AG10803 (cell line): Measurements from ENCODE around the gene DLG2.
"Not testable (repeated sequence)": the region's sequence is repeated elsewhere in the genome, so short reads cannot be mapped to it uniquely, and the experiment has no call there.

Experiments used
- DNase-seq: peaks from one replicate; pipeline ENCODE4 v3.0.0; 2010; ENCODE audit warnings: low read depth
- H3K4me3 ChIP-seq: 2 replicates; pipeline ENCODE4 v1.5.1; 2011; ENCODE audit warnings: mild to moderate bottlenecking, low read length, control low read depth
- TF ChIP-seq, protein P1 (sequence below): conservative IDR thresholded peaks from 2 replicates; pipeline ENCODE4 v1.5.1; 2011; ENCODE audit warnings: mild to moderate bottlenecking, low read length, control low read depth, inconsistent platforms

DLG2 gene

DNA sequence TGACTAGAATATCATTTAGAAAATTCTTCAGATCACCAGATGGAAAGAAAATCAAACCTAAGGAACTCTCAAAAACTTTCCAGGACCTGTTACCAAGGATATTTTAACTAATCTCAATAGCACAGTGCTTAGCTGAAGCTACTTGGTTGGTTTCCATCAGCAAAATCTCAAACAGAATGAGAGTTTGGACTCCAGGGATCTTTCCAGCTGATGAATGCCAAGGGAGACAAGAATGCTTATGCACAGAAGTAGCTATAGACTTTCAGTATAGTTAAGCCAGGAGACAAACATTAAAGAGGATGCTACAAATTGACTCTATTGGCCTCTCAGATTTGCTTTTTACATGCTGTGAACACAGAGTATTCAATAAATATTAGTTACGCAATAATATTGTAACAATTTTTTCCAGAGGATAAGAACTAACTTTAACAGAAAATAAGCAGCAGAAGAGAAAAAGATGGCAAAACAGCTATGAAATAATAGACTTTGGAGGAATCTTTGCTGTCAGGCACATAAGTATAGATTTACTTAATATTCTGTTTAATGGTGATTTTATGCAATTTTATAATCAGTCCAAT, 331.4 kb downstream of the DLG2 start:
- TF ChIP-seq, protein P1, sequence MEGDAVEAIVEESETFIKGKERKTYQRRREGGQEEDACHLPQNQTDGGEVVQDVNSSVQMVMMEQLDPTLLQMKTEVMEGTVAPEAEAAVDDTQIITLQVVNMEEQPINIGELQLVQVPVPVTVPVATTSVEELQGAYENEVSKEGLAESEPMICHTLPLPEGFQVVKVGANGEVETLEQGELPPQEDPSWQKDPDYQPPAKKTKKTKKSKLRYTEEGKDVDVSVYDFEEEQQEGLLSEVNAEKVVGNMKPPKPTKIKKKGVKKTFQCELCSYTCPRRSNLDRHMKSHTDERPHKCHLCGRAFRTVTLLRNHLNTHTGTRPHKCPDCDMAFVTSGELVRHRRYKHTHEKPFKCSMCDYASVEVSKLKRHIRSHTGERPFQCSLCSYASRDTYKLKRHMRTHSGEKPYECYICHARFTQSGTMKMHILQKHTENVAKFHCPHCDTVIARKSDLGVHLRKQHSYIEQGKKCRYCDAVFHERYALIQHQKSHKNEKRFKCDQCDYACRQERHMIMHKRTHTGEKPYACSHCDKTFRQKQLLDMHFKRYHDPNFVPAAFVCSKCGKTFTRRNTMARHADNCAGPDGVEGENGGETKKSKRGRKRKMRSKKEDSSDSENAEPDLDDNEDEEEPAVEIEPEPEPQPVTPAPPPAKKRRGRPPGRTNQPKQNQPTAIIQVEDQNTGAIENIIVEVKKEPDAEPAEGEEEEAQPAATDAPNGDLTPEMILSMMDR, result no peak
- H3K4me3 ChIP-seq, result no peak overlapping the region
- DNase-seq, result no peak

DNA sequence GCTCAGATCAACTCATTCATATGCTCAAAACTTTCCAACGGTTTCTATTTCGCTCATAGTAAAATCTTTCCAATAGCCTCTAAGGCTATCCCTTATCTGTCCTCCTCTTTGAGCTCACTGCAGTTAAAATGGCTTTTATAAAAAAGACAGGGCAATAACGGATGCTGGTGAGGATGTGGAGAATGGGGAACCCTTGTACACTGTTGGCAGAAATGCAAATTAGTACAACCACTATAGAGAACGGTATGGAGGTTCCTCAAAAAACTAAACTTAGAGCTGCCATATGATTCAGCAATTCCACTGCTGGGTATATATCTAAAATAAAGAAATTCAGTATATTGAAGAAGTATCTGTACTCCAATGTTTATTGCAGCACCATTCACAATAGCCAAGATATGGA, 345.6 kb downstream of the DLG2 start:
- TF ChIP-seq, protein P1, result no peak
- H3K4me3 ChIP-seq, result no peak overlapping the region
- no peak for DNase-seq

DNA sequence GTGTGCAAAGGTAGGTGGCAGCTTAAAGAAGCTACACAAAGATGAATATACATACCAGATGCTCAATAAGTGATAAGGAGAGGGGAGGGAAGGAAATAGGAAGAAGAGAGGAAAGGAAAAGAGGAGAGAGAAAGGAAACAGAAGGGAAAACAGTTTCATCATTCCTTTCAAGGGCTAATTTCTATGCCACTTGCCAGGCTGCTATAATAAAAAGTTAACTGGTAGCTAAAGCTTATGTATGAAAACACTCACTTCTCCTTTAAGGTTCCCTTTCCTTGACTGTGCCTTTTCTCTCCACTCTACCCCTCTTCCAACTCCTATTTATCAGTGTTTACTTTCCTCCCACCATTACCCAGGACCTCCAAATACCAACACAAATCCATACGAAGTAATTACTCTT, 347.9 kb downstream of the DLG2 start:
- no peak for DNase-seq

DNA sequence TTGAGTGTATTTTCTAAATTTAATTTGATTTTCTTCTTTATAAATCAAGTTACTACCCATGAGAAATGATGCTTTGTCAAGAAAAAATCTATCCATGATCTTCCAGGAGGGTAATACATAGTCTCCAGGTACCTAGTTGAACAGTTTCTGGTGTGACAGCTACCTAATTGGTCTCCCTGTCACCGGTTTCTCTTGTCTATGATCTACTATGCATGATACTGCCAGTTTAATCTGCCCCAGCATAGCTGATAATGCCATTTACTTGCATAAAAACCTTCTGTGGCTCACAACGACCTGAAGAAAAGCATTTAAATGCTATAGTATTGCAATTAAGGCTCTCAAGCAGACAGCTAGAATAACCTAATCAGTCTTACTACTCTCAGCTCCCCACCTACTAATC, 349.5 kb downstream of the DLG2 start:
- no peak for DNase-seq
- H3K4me3 ChIP-seq, result no peak overlapping the region
- TF ChIP-seq, protein P1, result no peak

More for the DNA sequence above, 347.9 kb downstream of the DLG2 start:
- no peak overlapping the region for H3K4me3 ChIP-seq
- TF ChIP-seq, protein P1, result no peak

DNA sequence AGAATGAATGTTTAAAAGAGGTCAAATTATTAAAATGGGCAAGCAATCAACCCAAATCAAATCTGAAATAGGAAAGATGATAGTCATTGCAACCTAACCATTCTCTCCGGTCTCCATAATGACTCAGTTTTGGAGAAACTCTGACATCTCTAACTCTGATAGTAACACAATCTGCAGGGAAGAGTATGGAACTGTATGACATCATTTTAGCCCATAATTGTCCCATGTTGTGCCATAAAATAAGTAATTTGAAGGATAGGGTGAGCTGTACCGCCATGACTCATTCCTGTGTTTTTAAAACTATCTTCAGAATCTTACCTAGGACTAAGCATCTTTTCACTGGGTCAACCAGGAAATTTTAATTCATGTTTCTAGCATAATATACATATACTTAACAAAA, 350.8 kb downstream of the DLG2 start:
- no peak overlapping the region for H3K4me3 ChIP-seq
- DNase-seq, result no peak
- TF ChIP-seq, protein P1, result no peak

DNA sequence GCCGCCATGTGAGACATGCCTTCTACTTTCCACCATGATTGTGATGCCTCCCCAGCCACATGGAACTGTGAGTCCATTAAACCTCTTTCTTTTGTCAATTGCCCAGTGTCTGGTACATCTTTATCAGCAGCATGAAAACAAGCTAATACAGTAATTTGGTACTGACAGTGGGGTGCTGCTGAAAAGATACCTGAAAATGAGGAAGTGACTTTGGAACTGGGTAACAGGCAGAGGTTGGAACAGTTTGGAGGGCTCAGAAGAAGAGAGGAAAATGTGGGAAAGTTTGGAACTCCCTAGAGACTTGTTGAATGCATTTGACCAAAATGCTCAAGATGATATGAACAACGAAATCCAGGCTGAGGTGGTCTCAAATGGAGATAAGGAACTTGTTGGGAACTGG, 356.8 kb downstream of the DLG2 start:
- H3K4me3 ChIP-seq, DNase-seq: not testable (repeated sequence)

DNA sequence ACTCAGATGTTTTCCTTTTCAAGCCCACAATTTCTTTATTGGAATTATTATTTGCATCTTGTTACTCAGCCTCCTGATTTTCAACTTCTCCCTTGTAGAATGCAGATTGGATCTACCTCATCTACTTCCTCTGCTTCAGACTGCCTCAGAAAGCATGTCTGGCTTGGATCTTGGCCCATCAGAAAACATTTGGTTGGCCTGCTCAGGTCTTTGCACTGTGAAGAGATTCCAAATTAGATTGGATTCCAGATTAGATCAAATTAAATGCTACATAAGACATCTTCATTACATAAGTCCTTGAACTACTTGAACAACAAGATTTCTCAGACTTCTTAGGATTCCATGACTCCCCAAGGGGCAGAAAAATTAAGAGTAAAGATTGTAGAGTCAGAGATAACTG, 358.0 kb downstream of the DLG2 start:
- DNase-seq, result no peak
- TF ChIP-seq, protein P1, result no peak
- H3K4me3 ChIP-seq, result no peak overlapping the region

DNA sequence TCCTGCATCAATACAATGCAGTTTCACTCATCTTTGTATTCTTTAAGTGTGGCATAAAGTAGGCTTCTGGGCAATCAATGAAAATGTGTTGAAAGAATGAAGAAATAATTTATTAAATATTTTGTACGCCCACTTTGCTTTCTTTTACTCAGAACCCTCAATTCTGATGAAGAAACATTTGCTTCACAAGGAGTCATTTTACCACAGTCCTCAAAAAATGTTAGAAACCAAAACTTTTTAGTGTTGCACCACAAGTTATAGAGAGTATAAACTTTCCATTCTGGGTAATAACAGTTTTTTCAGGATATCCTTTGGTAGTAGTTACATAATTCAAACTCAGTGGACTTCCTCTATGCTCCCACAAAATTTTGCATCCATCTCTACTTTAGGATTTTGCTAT, 360.5 kb downstream of the DLG2 start:
- TF ChIP-seq, protein P1, result no peak
- no peak overlapping the region for H3K4me3 ChIP-seq
- no peak for DNase-seq
